Lower leg skin (tissue), 3 donors: ENCODE data around the gene KRTAP10-10.

Experiments used
- CTCF ChIP-seq, 3 donors: fragments of 450-650 bp; IDR thresholded peaks; one replicate each; pipeline ENCODE4 v1.5.1; 2016; ENCODE audit warnings: antibody characterized with exemption in 3 of 3, mild to moderate bottlenecking in 3 of 3, moderate library complexity in 2 of 3
- POLR2A ChIP-seq, 2 donors: fragments of 450-650 bp; IDR thresholded peaks; one replicate each; pipeline ENCODE4 v1.6.1; 2016 to 2017; ENCODE audit warnings: antibody characterized with exemption in 2 of 2, mild to moderate bottlenecking in 1 of 2, moderate library complexity in 1 of 2

- no peak for TF ChIP-seq CTCF (IDR thresholded peaks at IDR 0.05)
- TF ChIP-seq POLR2A (IDR thresholded peaks at IDR 0.05), result no peak
Observed at GRCh38 chr21:44612029-44612486, 25.1 kb upstream of the KRTAP10-10 start, which contains the start of gene KRTAP10-8.
